WTC11 (cell line): ENCODE results near the gene RPL39L. TPM values are rescaled to one million over a fixed set of nuclear protein-coding genes. Genes with fewer than 3 reads are reported as not detected.

ENCODE experiments used
- ATAC-seq: fragments of 200-7000 bp; cut with Tn5 transposase; 2 replicates; pipeline ENCODE4 v1.10.0; 2021; ENCODE audit warnings: mild to moderate bottlenecking, moderate library complexity
- CTCF ChIA-PET: fragments of 300-600 bp; sonication (Branson Sonifier 250); formaldehyde crosslinking; loops from one replicate; lab custom pipeline; 2021; ENCODE audit warnings: antibody characterized with exemption; lab: Charles Lee
- POLR2A ChIA-PET: fragments of 350-600 bp; sonication (Branson Sonifier 250); formaldehyde crosslinking; loops from one replicate; lab custom pipeline; 2021; ENCODE audit warnings: antibody characterized with exemption; lab: Charles Lee
- DNase-seq: peaks from one replicate; pipeline ENCODE4 v3.0.0; 2021; ENCODE audit warnings: low spot score
- H3K27ac Mint-ChIP-seq: 2 replicates; pipeline ENCODE4 v1.8.0; 2021; ENCODE audit warnings: mixed read lengths
- H3K27me3 Mint-ChIP-seq: 2 replicates; pipeline ENCODE4 v1.8.0; 2021; ENCODE audit warnings: low read depth, mild to moderate bottlenecking, moderate library complexity, mixed read lengths
- H3K36me3 Mint-ChIP-seq: 2 replicates; pipeline ENCODE4 v1.8.0; 2021; ENCODE audit warnings: mixed read lengths
- H3K4me1 Mint-ChIP-seq: 2 replicates; pipeline ENCODE4 v1.8.0; 2022; ENCODE audit warnings: mixed read lengths
- H3K4me3 Mint-ChIP-seq: 2 replicates; pipeline ENCODE4 v1.8.0; 2021; ENCODE audit warnings: mild to moderate bottlenecking, moderate library complexity, mixed read lengths
- H3K9me3 Mint-ChIP-seq: 2 replicates; pipeline ENCODE4 v1.8.0; 2021; ENCODE audit warnings: mixed read lengths
- AFF4 ChIP-seq: sonication (generic); formaldehyde crosslinking; IDR thresholded peaks from 2 replicates; pipeline ENCODE4 v1.8.1; 2023; ENCODE audit warnings: mild to moderate bottlenecking, missing genetic modification reagents, borderline replicate concordance
- ATF1 ChIP-seq: sonication (generic); formaldehyde crosslinking; IDR thresholded peaks from 2 replicates; pipeline ENCODE4 v1.8.1; 2023; ENCODE audit warnings: mild to moderate bottlenecking, moderate library complexity, missing genetic modification reagents
- ATF2 ChIP-seq: sonication (generic); formaldehyde crosslinking; IDR thresholded peaks from 2 replicates; pipeline ENCODE4 v1.8.1; 2022; ENCODE audit warnings: low read depth, missing genetic modification reagents, borderline replicate concordance
- CDX4 ChIP-seq: fragments of 250-450 bp; sonication (Bioruptor Pico); IDR thresholded peaks from 2 replicates; pipeline ENCODE4 v1.9.0; 2021; ENCODE audit warnings: moderate library complexity, mild to moderate bottlenecking, inconsistent platforms, borderline replicate concordance
- FOXP4 ChIP-seq: sonication (generic); formaldehyde crosslinking; IDR thresholded peaks from 2 replicates; pipeline ENCODE4 v1.8.0; 2022; ENCODE audit warnings: mild to moderate bottlenecking, missing genetic modification reagents
- JUN ChIP-seq: sonication (generic); formaldehyde crosslinking; IDR thresholded peaks from 2 replicates; pipeline ENCODE4 v1.8.0; 2023; ENCODE audit warnings: mild to moderate bottlenecking, missing genetic modification reagents
- NR2C2 ChIP-seq: sonication (generic); formaldehyde crosslinking; IDR thresholded peaks from 2 replicates; pipeline ENCODE4 v1.8.0; 2022; ENCODE audit warnings: mild to moderate bottlenecking, missing genetic modification reagents
- RELA ChIP-seq: sonication (generic); formaldehyde crosslinking; IDR thresholded peaks from 2 replicates; pipeline ENCODE4 v1.8.1; 2022; ENCODE audit warnings: missing genetic modification reagents, mild to moderate bottlenecking, borderline replicate concordance
- SMAD4 ChIP-seq: sonication (generic); formaldehyde crosslinking; IDR thresholded peaks from 2 replicates; pipeline ENCODE4 v1.8.0; 2022; ENCODE audit warnings: mild to moderate bottlenecking, missing genetic modification reagents
- TEAD1 ChIP-seq: sonication (generic); formaldehyde crosslinking; IDR thresholded peaks from 2 replicates; pipeline ENCODE4 v1.8.0; 2022; ENCODE audit warnings: mild to moderate bottlenecking, missing genetic modification reagents
- TEAD4 ChIP-seq: sonication (generic); formaldehyde crosslinking; IDR thresholded peaks from 2 replicates; pipeline ENCODE4 v1.8.0; 2022; ENCODE audit warnings: mild to moderate bottlenecking, missing genetic modification reagents
- USF1 ChIP-seq: sonication (generic); formaldehyde crosslinking; IDR thresholded peaks from 2 replicates; pipeline ENCODE4 v1.8.0; 2022; ENCODE audit warnings: mild to moderate bottlenecking, missing genetic modification reagents
- ZMAT4 ChIP-seq: fragments of 250-450 bp; sonication (Bioruptor Pico); IDR thresholded peaks from 2 replicates; pipeline ENCODE4 v1.9.0; 2021; ENCODE audit warnings: mild to moderate bottlenecking
- ZNF138 ChIP-seq: sonication (generic); formaldehyde crosslinking; conservative IDR thresholded peaks from 2 replicates; pipeline ENCODE4 v1.8.1; 2022; ENCODE audit warnings: mild to moderate bottlenecking, moderate library complexity, missing genetic modification reagents
- ZNF232 ChIP-seq: sonication (generic); formaldehyde crosslinking; IDR thresholded peaks from 2 replicates; pipeline ENCODE4 v1.8.0; 2022; ENCODE audit warnings: mild to moderate bottlenecking, missing genetic modification reagents
- ZNF416 ChIP-seq: fragments of 250-450 bp; sonication (Bioruptor Pico); IDR thresholded peaks from 2 replicates; pipeline ENCODE4 v1.9.0; 2021; ENCODE audit warnings: mild to moderate bottlenecking, inconsistent platforms
- ZNF425 ChIP-seq: fragments of 250-450 bp; sonication (Bioruptor Pico); conservative IDR thresholded peaks from 2 replicates; pipeline ENCODE4 v1.9.0; 2021; ENCODE audit warnings: mild to moderate bottlenecking
- ZNF532 ChIP-seq: fragments of 250-450 bp; sonication (Bioruptor Pico); IDR thresholded peaks from 2 replicates; pipeline ENCODE4 v1.9.0; 2021; ENCODE audit warnings: mild to moderate bottlenecking, borderline replicate concordance
- ZSCAN18 ChIP-seq: fragments of 250-450 bp; sonication (Bioruptor Pico); IDR thresholded peaks from 2 replicates; pipeline ENCODE4 v2.1.2; 2022; ENCODE audit warnings: mild to moderate bottlenecking, moderate library complexity
- total RNA-seq: library from RNA; stranded (reverse); gene quantifications from 3 replicates; pipeline ENCODE4 v1.2.3, GENCODE V29; 2021

Gene RPL39L
- total RNA-seq, 1 experiment from 2014 or later = 78.3 TPM

GRCh38 chr3:187074846-187075245 lies 64.5 kb downstream of the RPL39L start (continued):
- TF ChIP-seq ATF2 (no peak), ZNF532 (CRISPR knock-in tag) (no peak)

GRCh38 chr3:187073581-187074098 lies 65.7 kb downstream of the RPL39L start:
- no peak overlapping the region for H3K27ac Mint-ChIP-seq
- H3K4me1 Mint-ChIP-seq = peaks cover 18% of the 10 kb centered on the region
- TF ChIP-seq JUN (no peak), ZNF416 (CRISPR knock-in tag) (no peak), RELA (CRISPR knock-in tag) (no peak), ZNF138 (CRISPR knock-in tag) (no peak), ZSCAN18 (no peak), FOXP4 (CRISPR knock-in tag) (no peak), TEAD4 (CRISPR knock-in tag) (no peak), SMAD4 (CRISPR knock-in tag) (no peak), ZNF425 (no peak), AFF4 (CRISPR knock-in tag) (no peak), ZMAT4 (CRISPR knock-in tag) (no peak), ZNF232 (CRISPR knock-in tag) (no peak), USF1 (CRISPR knock-in tag) (no peak), TEAD1 (CRISPR knock-in tag) (no peak), CDX4 (CRISPR knock-in tag) (no peak), NR2C2 (CRISPR knock-in tag) (no peak), ATF1 (CRISPR knock-in tag) (no peak)
- TF ChIP-seq, all 79 proteins: peak for 0
- Mint-ChIP-seq H3K36me3 (peaks cover 75% of the 10 kb centered on the region), H3K27me3 (no peaks in the 10 kb centered on the region), H3K4me3 (no peak overlapping the region), H3K9me3 (peaks cover 7% of the 10 kb centered on the region)
- POLR2A ChIA-PET = no interaction called here
- DNase-seq = no peak
- CTCF ChIA-PET = no interaction called here
- no peak for ATAC-seq
